Measurements from ENCODE around the gene NID1. TPM values are rescaled to one million over a fixed set of nuclear protein-coding genes. Genes with fewer than 3 reads are reported as not detected.

Gene NID1
- total RNA-seq, 1 experiment from 2014 or later = 8.6 TPM

DNA sequence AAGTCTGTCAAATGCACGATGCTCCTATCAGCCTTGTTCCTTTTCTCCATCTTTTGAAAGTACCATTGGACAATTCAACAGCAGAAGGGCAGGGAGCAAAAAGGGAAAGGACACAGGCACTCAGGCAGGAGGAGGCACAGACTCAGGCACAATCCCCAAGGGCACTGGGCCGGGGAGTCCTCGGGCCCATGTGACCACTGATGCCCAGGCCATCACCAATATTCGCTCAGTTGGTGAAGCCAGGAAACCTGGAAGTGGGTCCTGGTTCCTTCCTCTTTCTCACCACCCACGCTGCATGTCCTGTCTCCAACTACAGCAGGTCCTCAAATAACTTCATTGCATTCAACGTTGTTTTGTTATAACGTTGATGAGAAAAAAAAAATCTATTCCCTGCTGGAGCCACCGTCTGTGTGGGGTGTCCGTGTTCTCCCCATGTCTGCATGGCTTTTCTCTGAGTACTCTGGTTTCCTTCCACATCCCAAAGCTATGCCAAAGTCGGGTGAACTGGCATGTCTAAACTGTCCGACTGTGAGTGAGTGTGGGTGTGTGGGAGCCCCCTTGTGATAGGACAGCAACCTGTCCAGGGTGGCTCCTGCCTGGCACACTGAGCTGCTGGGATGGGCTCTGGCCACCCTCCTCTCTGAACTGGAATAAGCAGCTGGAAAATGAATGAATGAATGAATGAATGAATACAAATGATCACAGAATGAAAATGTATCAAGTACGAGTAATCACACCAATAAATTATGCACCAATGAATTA is 12.5 kb downstream of the NID1 start:
- H3K27ac Mint-ChIP-seq (ENCODE audit: unreplicated experiment) = no peak overlapping the region
- H3K27me3 Mint-ChIP-seq (ENCODE audit: unreplicated experiment) = peaks cover 25% of the 10 kb centered on the region
- H3K36me3 Mint-ChIP-seq (ENCODE audit: insufficient read depth, unreplicated experiment) = no peaks in the 10 kb centered on the region
- no peak overlapping the region for H3K4me3 Mint-ChIP-seq (ENCODE audit: low read depth, unreplicated experiment)
- H3K4me1 Mint-ChIP-seq (ENCODE audit: low read depth, unreplicated experiment) = no peaks in the 10 kb centered on the region
- BruUV-seq (replicated peaks) = no TSS peak
- no peak for DNase-seq
- CTCF ChIA-PET = no interaction called here
- TF ChIP-seq, protein P1, sequence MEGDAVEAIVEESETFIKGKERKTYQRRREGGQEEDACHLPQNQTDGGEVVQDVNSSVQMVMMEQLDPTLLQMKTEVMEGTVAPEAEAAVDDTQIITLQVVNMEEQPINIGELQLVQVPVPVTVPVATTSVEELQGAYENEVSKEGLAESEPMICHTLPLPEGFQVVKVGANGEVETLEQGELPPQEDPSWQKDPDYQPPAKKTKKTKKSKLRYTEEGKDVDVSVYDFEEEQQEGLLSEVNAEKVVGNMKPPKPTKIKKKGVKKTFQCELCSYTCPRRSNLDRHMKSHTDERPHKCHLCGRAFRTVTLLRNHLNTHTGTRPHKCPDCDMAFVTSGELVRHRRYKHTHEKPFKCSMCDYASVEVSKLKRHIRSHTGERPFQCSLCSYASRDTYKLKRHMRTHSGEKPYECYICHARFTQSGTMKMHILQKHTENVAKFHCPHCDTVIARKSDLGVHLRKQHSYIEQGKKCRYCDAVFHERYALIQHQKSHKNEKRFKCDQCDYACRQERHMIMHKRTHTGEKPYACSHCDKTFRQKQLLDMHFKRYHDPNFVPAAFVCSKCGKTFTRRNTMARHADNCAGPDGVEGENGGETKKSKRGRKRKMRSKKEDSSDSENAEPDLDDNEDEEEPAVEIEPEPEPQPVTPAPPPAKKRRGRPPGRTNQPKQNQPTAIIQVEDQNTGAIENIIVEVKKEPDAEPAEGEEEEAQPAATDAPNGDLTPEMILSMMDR (IDR thresholded peaks at IDR 0.05; ENCODE audit: unreplicated experiment) = no peak
- intact Hi-C loops (cut with micrococcal nuclease; ENCODE audit: unreplicated experiment) = no loop called here
- peaks cover 3% of the 10 kb centered on the region for H3K9me3 Mint-ChIP-seq (ENCODE audit: low read depth, unreplicated experiment)

DNA sequence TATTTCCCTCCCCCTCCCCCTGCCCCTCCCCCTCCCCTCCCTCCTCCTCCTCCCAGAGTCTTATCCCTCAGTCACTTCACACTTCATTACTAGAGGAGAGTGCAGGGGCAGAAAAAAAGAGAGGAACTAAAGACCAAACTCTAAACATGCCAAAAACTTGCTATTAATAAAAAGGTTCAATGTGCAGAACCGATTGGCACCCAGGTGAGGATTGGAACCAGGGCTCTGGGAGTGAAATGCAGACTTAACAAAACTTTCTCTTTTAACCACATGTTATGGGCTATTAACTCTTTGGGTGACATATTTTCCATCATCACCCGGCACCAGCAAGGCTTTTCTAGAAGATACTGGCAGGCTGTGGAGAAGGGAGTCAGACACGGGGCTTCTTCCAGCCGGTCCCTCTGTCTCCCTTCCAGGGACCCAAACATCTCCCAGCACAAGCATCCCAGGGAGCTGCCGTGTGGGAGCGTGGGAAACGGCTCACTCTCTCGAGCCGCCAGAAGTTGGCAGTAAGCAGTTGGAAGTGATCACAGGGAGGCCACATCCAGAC is 13.6 kb downstream of the NID1 start:
- Mint-ChIP-seq H3K27me3 (ENCODE audit: unreplicated experiment) (peaks cover 25% of the 10 kb centered on the region), H3K36me3 (ENCODE audit: insufficient read depth, unreplicated experiment) (no peaks in the 10 kb centered on the region), H3K4me3 (ENCODE audit: low read depth, unreplicated experiment) (no peak overlapping the region), H3K27ac (ENCODE audit: unreplicated experiment) (no peak overlapping the region), H3K9me3 (ENCODE audit: low read depth, unreplicated experiment) (peaks cover 3% of the 10 kb centered on the region), H3K4me1 (ENCODE audit: low read depth, unreplicated experiment) (no peaks in the 10 kb centered on the region)
- no TSS peak for BruUV-seq (replicated peaks)
- no peak for DNase-seq
- intact Hi-C loops (cut with micrococcal nuclease; ENCODE audit: unreplicated experiment) = no loop called here
- CTCF ChIA-PET = no interaction called here
- TF ChIP-seq, protein P1 (IDR thresholded peaks at IDR 0.05; ENCODE audit: unreplicated experiment) = no peak

DNA sequence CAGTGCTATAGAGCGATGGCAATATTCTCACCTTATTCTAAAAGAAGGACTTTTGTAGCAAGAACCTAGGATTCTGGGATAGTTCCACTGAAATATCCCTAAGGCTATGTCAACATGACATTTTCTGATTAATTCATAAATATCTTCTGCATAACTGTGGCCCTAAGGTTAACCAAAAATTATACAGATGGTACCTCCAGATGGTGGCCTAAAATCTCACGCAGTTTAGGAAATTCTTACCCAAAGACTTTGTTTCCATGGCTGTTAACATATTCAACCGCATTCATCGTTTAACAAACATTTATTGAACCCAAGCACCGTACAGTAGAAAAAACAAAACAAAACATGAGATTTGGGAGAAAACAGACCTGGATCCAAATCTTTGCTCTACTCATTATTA is 19.1 kb downstream of the NID1 start:
- no peaks in the 10 kb centered on the region for H3K4me1 Mint-ChIP-seq (ENCODE audit: low read depth, unreplicated experiment)

DNA sequence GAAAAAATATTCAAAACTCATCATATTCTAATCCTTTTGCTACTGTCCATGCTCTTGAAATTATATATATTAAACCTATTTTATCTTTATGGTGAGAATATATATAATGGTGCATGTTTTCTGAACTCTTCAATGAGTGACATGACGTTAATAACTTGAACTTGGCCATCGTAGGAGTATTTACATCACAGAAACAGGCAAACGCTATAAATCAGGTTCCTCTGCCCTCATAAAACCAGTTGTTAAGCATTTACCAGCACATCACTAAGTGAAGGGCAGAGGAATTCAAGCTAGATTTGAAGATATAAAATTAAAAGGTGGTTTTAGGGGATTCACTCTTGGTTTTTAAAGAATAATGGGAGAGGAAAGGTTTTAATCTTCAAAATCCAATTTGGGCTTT is 20.5 kb downstream of the NID1 start:
- CTCF ChIA-PET = no interaction called here
- no peaks in the 10 kb centered on the region for H3K27me3 Mint-ChIP-seq (ENCODE audit: unreplicated experiment)
- no peaks in the 10 kb centered on the region for H3K36me3 Mint-ChIP-seq (ENCODE audit: insufficient read depth, unreplicated experiment)
- no TSS peak for BruUV-seq (replicated peaks)
- no peak for DNase-seq
- no peak overlapping the region for H3K4me3 Mint-ChIP-seq (ENCODE audit: low read depth, unreplicated experiment)
- no peaks in the 10 kb centered on the region for H3K4me1 Mint-ChIP-seq (ENCODE audit: low read depth, unreplicated experiment)
- H3K27ac Mint-ChIP-seq (ENCODE audit: unreplicated experiment) = no peak overlapping the region
- no peaks in the 10 kb centered on the region for H3K9me3 Mint-ChIP-seq (ENCODE audit: low read depth, unreplicated experiment)
- TF ChIP-seq, protein P1 (IDR thresholded peaks at IDR 0.05; ENCODE audit: unreplicated experiment) = no peak
- intact Hi-C loops (cut with micrococcal nuclease; ENCODE audit: unreplicated experiment) = no loop called here

More for the DNA sequence above, 19.1 kb downstream of the NID1 start:
- Mint-ChIP-seq H3K27me3 (ENCODE audit: unreplicated experiment) (no peaks in the 10 kb centered on the region), H3K4me3 (ENCODE audit: low read depth, unreplicated experiment) (no peak overlapping the region), H3K9me3 (ENCODE audit: low read depth, unreplicated experiment) (no peaks in the 10 kb centered on the region), H3K36me3 (ENCODE audit: insufficient read depth, unreplicated experiment) (no peaks in the 10 kb centered on the region), H3K27ac (ENCODE audit: unreplicated experiment) (no peak overlapping the region)
- no TSS peak for BruUV-seq (replicated peaks)
- TF ChIP-seq, protein P1 (IDR thresholded peaks at IDR 0.05; ENCODE audit: unreplicated experiment) = no peak
- DNase-seq = no peak
- CTCF ChIA-PET = no interaction called here
- intact Hi-C loops (cut with micrococcal nuclease; ENCODE audit: unreplicated experiment) = no loop called here

Data from Calu3 (cell line).